NCI-H187 treated with DMSO at 0.1 percent for 48 hours (cell line): ENCODE measurements around the gene SNX27.

Experiments
- DNase-seq: peaks from one replicate; lab custom pipeline; 2025; lab: John Stamatoyannopoulos, UW

Gene SNX27

DNA sequence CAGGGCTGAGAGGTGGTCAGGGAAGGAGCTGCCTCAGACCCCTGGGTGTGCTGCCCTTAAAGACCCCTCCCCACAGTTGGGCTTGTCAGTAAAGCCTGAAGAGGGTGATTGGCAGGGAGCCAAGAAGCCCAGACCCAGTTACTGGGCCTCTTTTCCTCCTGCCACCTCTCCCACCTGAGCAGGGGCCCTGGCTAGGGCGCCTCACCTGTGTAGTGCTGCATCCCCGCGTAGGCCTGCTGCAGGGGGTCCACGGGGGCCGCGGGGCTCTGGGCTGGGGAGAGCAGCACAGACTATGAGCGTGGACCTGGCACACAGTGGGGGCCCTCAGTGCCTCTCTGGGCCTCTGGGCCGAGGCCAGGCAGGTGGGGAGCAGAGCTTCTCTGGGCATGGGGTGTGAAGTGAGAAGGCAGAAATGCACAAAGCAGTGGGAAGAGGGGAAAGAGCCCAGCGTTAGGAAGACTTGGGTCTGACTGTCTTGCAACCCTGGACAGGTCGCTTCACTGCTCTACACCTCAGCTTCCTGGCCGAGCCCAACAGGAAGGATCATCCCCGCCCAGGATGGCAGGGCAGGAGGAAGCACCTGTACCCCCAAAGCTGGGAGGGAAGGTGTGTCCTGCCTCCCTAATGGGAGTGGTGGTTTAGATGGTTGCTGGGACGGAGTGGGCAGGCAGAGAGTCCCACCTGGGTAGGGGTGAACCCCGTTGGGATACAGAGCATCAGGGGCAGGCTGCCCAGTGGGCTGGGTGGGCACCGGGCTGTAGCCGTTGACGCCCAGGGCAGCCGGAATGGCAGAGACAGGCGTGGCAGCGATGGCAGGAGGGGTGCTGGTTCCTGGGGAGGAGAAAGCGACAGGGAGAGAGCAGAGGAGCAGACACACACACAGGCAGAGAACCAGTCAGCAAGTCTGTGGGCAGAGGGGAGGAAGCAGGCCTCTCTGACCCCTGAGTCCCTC lies 94.9 kb downstream of the SNX27 start:
- no peak for DNase-seq

DNA sequence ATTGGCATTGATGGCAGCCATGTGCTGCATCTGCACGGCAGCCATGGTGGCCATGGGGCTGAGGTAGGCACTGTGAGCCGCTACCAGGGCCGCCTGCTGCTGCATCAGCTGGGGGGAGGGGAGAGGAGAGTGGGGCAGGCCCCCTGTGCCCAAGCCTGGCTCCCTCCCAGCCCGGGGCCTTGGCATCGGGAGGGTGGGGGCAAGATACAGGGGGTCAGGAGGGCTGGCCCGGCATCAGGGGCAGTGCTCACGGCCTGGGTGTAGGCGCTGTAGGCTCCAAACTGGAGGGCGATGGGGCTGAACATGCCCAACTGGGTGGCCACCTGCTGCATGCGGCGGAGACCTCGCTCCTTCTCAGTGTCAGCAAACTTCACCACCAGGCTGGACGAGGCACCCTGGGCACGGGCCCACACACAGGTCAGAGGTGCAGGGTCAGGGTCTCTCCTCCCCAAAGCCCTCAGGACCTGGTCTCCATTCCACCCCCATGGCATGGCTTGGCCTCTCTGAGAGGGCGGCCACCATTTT lies 95.8 kb downstream of the SNX27 start:
- no peak for DNase-seq

DNA sequence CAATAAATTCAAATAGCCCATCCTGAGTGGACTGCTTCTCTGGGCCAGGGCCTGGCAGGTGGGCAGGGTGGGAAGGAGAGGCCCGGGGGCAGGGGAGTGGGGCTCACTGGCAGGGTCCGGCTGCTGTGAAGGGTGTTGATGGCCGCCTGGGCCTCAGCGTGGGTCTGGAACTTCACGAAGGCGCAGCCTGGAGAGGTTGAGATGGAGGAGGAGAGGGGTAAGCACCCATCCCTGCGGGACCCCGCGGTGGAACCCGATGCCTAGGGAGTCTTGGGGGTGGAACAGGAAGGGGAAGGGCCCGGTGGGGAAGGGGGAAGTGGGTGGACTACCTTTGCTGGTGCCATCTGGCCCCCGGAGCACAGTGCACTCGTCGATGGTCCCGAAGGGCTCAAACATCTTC lies 97.0 kb downstream of the SNX27 start:
- no peak for DNase-seq

DNA sequence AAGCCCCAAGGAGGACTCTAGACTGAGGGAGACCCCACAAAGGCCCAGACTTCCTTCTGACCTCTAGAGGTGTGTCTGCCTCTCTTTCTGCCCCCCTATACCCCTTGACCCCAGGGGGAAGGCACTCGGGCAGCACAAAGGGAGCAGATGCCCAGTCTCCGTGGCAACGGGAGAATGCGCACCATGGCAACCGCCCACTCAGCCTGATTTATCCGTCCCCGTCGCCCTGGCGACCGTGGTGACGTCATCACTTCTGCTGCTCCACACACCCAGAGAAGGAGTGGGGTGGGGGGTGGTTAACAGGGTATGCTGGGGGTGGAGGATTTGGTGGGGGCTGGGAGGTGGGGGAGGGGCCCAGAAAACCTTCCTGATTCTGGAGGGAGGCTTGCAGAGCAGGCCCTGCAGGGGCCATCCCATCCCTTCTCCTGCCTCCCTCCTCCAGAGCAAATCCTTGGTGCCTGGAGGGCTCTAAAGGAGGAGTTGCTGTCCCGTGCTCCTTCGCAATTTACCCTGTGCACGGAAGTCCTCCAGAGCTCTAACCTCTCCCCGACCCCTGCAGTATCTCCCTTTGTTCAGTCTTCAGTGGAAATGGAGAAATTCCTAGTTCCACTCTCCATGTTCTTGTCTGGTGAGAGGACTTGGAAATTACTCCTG lies 98.5 kb downstream of the SNX27 start:
- DNase-seq, result no peak

DNA sequence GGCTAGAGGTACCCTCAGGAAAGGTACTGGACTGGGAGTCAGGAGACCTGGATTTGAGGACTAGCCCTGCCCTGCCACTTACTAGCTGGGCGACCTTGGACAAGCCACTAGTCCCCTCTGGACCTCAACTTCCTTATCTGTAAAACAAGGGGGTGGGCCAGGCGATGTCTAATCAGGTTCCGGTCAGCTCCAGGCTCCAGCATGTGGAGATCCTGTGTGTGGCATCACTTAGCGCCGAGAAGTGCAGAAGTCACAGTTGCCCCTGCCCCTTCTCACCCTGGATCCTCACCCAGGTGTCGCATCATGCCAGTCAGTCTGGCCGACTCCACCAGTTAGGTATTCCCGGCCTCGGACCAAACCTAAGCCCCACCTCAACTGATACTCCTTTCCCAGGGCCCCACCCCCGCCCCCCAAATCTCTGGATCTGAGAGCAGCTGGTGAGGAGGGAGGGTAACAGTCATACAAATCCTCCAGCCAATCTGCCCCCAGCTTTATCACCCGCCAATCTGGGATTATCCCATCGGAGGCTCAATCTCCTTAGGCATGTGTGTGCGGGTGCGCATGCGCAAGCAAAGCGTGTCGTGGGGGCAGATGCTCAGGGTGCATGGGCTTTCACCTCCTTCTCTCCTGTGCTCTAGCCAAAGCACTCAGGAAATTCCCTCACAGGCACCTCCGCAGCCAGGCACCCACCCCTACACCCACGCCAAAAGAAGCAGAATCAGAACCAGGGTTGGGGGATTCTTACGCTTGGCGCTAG lies 99.4 kb downstream of the SNX27 start:
- DNase-seq, result no peak

DNA sequence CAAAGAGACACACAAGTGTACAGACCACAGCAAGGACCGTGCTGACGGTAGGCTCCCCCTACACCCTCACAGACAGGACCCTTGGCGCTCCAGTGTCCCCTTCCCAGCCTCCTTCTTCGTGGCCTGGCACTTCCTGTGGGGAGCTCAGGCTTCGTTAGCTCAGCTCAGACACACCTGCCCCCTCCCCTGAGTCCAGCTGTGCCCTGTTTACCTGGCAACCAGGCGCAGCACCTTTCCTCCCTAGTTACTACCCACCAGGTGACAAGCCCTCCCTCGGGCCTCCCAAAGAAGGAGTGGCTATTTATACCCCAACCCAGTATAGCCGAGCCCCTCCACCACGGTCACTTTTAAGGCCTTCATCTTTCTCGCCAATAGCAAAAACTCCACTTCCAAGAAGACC lies 100.1 kb downstream of the SNX27 start:
- no peak for DNase-seq

DNA sequence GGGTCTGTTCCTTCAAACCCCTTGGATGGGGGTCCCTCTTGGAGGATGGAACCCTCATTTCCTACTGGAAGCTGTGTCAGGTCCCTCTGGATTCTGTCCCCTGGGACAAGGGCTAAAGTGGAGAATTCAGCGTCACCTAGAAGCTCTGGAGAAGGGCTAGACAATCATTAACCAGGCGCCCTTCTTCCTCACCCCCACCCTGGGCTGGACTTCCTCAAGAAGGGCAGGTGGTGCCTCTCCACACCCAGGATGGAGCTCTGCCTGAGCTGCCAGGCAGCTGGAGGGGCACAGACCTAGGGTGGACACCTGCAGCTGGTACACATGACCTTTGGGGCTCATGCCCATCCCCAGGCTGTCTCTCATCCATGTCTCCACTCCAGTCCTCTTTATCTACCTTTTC lies 101.2 kb downstream of the SNX27 start:
- no peak for DNase-seq

DNA sequence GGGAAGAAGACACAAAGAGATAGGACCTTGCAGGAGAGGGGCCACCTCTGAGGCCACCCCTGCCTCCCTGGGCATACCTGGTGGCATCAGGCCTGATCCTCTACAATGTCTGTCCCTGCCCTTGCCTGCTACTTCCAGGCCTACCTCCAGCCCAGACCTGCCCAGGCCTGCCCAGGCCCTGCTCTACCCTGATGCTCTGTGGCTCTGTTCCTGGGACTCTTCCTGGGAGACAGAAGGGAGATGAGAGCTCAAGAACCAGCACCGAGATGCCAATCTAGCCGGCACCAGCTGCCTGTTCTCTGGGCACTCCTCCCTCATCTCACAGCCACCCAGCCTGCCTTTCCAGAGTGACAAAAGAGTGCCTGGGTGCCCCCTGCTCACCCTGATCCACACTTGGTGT lies 102.0 kb downstream of the SNX27 start:
- no peak for DNase-seq

DNA sequence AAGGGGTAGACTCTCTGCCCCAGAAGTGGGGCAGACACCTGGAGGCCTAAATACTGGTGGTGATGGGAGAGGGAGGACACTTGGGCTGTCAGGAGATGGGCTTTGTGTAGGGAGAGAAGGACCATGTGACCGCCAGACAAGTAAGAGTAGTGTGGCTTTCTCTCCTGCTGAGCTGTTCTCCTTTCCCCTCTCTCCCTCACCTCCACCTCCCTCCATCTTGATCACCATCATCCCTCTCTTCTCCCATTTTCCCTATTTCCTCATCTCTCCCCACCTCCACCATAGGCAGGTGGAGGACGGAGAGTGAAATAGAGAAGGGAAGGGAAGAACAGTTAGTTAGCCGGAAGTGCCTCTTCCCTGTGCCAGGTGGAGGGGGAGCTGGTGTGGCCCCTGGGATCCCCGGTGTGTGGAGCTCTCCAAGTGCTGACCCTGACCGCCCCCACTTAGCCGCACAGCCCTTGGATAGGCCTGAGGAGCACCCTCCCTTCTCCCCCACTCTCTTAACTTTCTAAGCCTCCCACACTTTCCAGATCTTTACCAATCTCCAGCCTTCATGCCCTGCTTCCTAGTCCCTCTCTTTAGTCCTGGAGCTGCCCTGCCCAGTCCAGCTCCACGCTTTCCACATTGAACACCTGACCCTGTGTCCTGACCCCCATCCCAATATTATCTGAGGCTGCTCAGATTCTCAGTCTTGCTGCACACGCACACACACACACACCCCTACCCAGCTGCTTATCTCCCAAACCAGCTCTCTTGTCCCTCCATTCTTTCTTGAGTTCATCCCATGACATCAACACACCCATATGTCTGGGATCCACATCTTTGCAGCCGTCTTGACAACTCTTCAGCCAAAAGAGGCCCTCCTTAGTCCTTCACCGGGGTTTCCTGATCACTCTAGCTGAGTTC lies 103.2 kb downstream of the SNX27 start:
- no peak for DNase-seq

DNA sequence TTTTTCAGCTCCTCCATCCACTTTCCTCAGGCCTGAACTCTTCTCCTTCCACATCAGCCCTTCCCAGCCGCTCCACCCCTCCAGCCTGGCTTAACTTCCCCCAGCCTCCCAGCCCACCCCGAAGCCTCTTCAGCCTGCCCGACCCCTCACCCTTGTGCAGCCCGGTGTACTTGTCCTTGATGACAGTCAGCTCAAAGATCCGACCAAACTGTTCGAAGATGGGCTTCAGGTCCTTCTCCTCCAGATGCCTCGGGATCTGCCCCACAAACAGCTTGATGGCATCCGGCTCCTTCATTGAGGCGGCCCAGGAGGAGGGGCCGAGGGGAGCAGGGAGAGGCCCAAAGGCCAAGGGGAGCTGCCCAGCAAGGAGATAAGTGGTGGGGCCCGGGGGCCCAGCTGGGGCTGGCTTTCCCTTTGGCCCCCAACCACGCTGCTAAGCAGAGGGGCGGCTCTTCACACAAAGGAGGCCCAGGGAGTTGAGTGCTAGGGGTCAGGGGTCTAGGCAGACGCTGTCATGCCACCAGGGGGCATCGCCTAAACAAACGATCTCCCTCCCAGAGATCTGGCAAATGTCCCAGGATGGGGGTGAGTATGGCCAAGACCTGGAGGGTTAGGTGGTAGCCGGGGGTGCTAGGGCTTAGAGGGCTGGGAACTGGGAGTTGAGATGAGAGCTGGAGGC lies 104.0 kb downstream of the SNX27 start:
- no peak for DNase-seq

DNA sequence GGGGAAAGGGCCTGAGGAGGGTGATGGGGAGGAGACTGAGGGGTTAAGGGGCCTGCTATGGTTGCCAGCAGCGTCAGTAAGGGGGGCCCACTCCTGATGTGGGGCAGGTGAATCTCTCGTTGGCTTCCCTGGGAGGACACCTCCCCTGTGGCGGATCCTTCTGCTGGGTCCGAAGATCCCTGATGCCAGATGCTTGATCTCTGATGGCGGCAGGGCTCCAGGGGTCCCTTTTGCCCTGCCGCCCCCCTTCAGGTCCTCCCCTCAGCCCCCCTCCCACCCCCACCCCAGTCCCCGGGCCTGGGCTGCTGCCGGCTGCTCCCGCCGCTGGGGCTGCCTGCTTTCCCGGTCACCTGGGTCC lies 104.5 kb downstream of the SNX27 start:
- DNase-seq, result no peak

DNA sequence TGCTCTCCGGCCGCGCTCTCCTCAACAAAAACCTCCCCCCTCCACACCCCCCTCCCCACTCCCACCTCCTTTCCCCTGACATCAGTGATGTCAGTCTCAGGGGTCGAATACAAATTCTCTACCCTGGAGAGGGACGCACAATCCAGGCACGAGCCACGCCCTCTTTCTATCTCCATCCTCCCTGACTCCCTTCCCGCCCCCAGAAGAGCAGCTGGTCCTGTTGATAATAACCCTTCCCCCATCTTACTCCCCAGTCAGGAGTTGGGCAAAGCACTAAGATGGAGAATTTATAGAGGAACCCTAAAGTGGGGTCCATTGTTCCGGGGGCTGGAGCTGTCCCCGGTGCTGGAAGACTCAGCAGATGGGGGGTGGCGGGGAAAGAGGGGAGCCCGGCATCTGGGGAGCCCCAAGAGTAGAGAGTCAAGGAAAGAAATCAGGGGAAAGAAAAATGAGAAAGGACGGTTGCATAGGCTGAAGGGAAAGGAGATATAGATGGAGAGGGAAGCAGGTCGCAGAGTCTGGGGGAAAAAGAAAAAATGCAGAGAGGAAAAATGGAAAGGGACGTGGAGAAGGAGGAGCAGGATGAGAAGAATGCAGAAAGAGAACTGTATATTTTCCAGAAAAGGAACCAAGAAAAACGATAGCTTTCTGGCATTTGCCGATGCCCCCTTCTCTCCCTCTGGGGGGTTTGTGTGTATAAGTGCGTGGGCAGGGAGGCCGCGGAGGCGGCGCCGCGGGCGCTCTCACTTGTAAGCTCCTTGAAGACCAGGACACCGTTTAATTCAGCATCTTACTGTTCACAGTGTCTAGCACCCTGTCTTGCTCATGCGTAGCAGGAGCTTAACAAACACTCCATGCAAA lies 105.2 kb downstream of the SNX27 start, which contains the start of gene CELF3:
Gene CELF3, minus strand, starts transcription at position 33 of the 861 bp plus-strand sequence. CDS start 783 bp downstream, outside the sequence.
- DNase-seq, result peak; percentile 100

DNA sequence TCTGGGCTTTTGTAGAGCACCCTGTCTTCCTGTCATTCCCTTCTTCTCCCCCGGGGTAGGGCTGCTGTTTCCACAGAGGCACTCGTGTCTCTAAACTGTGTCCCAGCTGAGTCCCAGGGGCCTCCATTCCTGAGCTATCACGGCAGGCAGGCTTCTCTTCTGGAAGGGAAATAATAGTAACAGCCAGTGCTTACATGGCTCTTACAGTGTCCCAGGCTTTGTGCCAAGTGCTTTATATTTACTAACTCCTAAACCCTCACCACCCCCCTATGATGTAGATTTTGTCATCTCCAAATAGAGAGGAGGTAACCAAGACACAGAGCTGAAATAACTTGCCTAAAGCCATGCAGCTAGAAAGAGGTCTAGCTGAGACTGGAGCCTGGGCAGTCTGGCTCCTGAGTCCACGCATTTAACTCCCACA lies 106.2 kb downstream of the SNX27 start:
- no peak for DNase-seq

DNA sequence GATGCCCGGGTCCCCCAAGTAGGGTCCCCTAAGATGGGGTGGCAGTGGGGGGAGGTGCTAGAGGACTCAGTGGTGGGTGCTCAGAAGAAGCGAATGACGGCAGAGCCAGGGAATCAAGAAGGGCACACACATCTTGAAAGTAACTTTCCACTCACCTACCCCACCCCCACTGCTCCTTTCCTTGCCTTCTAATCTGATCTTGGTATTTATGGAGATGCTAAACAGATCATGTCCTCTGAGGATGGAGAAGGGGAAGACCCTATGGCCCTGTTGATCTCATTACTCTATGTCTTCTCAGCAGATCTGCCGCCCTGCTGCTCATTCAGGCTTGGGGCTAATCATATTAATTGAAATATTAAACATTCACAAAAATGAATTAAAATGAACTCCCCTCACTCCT lies 106.8 kb downstream of the SNX27 start:
- no peak for DNase-seq

DNA sequence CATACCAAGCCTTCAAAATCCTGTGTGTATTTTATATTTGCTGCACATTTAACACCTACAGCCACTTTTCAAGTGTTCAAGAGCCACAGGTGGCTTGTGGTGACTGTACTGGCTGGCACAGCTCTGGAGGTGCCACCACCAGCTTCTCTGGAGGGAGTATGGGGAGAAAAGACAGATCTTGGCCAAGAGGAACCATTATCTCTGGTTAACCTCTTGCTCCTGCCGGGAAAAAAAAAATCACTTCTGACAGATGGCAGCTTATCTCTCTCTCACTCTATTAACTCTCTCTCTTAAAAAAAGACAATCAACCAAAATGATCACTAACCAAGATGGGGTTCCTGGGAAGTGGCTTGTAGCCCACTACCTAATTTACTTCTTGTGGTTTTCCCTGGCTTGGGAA lies 108.3 kb downstream of the SNX27 start:
- DNase-seq, result no peak

DNA sequence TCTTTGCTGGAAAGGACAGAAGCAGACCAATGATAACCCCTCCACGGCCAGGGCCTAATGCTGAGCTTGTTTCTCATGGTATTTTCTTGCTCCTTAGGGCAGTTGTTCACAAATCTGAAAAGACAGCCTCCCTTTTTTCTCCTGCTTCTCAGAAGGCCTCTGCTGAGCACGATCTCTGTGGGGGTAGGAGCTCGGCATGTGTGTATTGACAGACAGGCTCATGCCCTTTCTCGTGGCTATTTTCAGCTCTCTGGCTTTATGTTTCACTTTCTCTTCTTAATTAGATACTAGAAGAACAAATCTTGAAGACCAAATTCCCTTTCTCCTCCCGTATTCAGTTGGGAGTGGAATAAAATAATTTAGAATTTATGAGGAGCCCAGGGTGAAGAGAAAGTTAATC lies 108.7 kb downstream of the SNX27 start:
- DNase-seq, result no peak

DNA sequence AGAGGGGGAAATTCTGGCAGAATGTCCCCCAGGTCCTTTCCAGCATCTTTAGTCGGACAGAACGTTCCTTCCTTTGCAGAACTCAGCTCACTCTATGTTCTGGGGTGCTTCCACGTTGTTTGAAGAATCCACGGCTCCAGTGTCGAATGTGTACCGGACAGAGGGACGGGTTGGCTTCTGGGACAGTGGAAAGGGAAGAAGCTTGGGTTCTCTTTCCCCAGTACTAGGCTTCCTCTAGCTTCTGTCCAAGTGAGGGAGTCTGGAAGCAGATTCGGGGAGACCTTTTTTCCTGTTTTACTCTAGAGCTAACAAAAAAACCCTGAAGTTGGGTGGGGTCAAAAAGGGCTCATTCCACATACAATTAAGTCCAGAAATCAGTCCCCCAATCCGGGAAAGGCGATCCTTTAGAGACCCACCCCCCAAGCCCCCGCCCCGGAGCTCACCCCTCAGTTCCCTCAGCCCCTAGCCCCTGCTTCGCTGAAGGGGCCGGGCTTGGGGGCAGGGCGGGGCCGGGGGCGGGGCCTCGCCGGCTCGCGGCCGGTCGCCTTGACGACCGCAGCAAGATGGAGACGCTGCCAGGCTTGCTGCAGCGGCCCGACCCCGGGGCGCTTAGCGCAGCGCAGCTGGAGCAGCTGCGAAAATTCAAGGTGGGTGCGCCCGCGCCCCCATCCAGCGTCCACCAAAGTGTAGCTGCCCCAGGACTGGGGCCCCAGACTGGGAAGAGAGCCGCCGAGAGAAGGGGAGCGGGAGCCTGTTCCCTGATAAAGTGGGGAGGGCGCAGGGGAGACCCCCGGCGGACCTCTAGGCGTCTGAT lies 109.3 kb downstream of the SNX27 start, which contains the start of gene RIIAD1:
Gene RIIAD1, plus strand, starts transcription at position 549 of the 814 bp plus-strand sequence. Its CDS starts 15 bp downstream, at position 564.
- no peak for DNase-seq

DNA sequence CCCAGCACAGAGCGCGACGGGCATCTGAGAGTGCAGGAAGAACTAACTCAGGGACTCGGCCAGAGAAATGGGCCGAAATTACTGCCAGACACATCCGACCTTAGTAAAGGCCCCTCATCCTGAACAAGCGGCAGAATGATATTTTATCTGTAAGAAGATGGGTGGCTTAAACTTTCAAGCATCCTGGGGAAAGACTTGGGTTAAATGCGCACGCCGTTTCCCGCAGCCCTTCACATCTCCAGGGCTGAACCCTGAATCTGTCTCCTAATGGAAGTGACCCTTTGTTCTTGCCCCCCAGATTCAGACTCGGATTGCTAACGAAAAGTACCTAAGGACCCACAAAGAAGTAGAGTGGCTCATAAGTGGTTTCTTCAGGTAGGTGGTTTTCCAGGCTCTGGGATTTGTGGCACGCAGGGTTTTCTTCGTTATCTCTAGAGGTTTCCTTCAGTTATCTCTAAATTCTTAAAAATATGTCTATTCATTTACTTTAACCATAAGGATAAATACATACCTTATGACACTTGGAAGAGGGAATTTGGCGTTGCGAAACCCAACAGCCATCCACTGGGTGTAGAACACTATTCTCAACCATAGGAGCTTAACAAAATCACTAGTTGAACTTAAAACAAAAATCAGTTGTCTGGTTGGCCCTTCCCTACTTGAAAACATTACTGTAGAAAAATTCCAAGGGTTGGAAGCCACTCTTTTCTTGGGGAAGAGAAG lies 110.1 kb downstream of the SNX27 start:
- no peak for DNase-seq
